ENCODE data around the gene CAPZA2. TPM values are rescaled to one million over a fixed set of nuclear protein-coding genes. Genes with fewer than 3 reads are reported as not detected.
A peak's percentile ranks its signal among the peaks of the same experiment; 100 is the strongest.

The CAPZA2 gene
- total RNA-seq, 1 donor from 2014 or later: 195 TPM

DNA sequence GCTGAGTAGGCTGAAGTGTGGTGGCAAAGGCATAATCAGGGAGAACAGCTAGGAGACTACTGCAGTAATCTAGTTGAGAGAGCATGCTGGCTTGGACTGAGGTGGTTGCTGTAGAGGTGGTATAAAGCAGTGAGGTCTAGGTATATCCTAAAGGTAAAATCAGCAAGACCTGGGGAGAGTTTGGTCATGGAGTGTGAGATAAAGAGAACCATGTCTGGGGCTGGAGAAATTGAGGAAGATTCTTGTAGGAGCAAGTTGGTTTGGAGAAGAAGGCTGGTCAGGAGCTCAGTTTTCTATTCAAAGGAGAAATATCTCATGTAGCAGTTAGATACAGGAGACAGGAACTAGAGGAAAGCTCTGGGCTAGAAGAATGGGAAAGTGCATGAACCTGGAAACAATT, 58.0 kb downstream of the CAPZA2 start:
- H3K4me1 Mint-ChIP-seq (ENCODE audit: unreplicated experiment): peaks cover 9% of the 10 kb centered on the region
- H3K9me3 Mint-ChIP-seq (ENCODE audit: unreplicated experiment): no peaks in the 10 kb centered on the region
- H3K36me3 Mint-ChIP-seq (ENCODE audit: low read depth, unreplicated experiment): peaks cover 17% of the 10 kb centered on the region
- peak overlapping the region; percentile 43 for H3K4me3 Mint-ChIP-seq (ENCODE audit: unreplicated experiment)
- no peak for DNase-seq (ENCODE audit: low spot score)
- TF ChIP-seq CTCF (IDR thresholded peaks at IDR 0.05; ENCODE audit: unreplicated experiment): no peak
- H3K27ac Mint-ChIP-seq (ENCODE audit: unreplicated experiment): peak overlapping the region; percentile 68
- H3K27me3 Mint-ChIP-seq (ENCODE audit: unreplicated experiment): peaks cover 7% of the 10 kb centered on the region

GRCh38 chr7:116922545-116922944, 60.2 kb downstream of the CAPZA2 start:
- Mint-ChIP-seq H3K4me3 (ENCODE audit: unreplicated experiment) (no peak overlapping the region), H3K27ac (ENCODE audit: unreplicated experiment) (no peak overlapping the region), H3K9me3 (ENCODE audit: unreplicated experiment) (no peaks in the 10 kb centered on the region), H3K36me3 (ENCODE audit: low read depth, unreplicated experiment) (peaks cover 15% of the 10 kb centered on the region), H3K4me1 (ENCODE audit: unreplicated experiment) (peaks cover 9% of the 10 kb centered on the region), H3K27me3 (ENCODE audit: unreplicated experiment) (peaks cover 7% of the 10 kb centered on the region)
- DNase-seq (ENCODE audit: low spot score): no peak
- no peak for TF ChIP-seq CTCF (IDR thresholded peaks at IDR 0.05; ENCODE audit: unreplicated experiment)

DNA sequence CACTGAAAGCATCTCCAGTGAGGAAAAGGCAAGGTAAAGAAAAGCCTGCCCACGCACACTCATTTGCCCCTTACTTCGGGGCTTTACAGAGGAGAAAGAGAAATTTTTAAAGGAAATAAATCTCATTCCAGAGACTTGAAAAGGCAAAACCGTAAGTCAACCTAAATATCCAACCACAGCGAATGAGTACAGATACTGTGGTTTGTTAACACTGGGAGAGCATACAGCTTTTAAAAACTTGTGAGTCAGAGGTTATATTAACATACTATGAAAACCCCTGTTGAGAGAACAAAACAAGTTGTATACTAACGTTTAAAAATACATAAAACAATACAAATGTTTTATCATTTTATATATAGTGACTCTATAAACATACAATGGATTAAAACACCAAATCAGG, 62.4 kb downstream of the CAPZA2 start:
- peaks cover 8% of the 10 kb centered on the region for H3K4me1 Mint-ChIP-seq (ENCODE audit: unreplicated experiment)
- H3K27me3 Mint-ChIP-seq (ENCODE audit: unreplicated experiment): peaks cover 11% of the 10 kb centered on the region
- no peak overlapping the region for H3K4me3 Mint-ChIP-seq (ENCODE audit: unreplicated experiment)
- no peaks in the 10 kb centered on the region for H3K9me3 Mint-ChIP-seq (ENCODE audit: unreplicated experiment)
- no peak overlapping the region for H3K27ac Mint-ChIP-seq (ENCODE audit: unreplicated experiment)
- DNase-seq (ENCODE audit: low spot score): no peak
- TF ChIP-seq CTCF (IDR thresholded peaks at IDR 0.05; ENCODE audit: unreplicated experiment): no peak
- peaks cover 8% of the 10 kb centered on the region for H3K36me3 Mint-ChIP-seq (ENCODE audit: low read depth, unreplicated experiment)

DNA sequence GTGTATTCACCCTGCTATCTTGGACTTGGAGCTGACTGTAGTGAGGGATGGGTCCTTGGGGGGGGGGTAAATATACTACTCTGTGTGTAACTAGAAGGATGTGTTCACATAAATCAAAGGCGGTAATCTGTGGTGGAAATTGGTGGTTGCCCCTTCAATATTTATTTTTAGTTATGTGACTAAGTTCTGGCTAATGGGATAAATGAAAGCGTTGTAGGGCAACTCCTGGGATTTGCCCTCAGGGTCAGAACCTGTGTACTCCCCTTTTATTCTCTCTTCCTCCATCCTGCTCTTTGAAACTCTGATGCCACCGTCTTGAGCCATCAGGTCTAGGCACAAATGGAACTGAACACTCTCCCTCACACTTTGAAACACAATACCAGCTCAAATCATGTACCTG, 66.6 kb downstream of the CAPZA2 start:
- H3K4me3 Mint-ChIP-seq (ENCODE audit: unreplicated experiment): no peak overlapping the region
- peaks cover 4% of the 10 kb centered on the region for H3K4me1 Mint-ChIP-seq (ENCODE audit: unreplicated experiment)
- H3K36me3 Mint-ChIP-seq (ENCODE audit: low read depth, unreplicated experiment): no peaks in the 10 kb centered on the region
- TF ChIP-seq CTCF (IDR thresholded peaks at IDR 0.05; ENCODE audit: unreplicated experiment): no peak
- no peak overlapping the region for H3K27ac Mint-ChIP-seq (ENCODE audit: unreplicated experiment)
- DNase-seq (ENCODE audit: low spot score): no peak
- H3K27me3 Mint-ChIP-seq (ENCODE audit: unreplicated experiment): peaks cover 8% of the 10 kb centered on the region
- no peaks in the 10 kb centered on the region for H3K9me3 Mint-ChIP-seq (ENCODE audit: unreplicated experiment)

DNA sequence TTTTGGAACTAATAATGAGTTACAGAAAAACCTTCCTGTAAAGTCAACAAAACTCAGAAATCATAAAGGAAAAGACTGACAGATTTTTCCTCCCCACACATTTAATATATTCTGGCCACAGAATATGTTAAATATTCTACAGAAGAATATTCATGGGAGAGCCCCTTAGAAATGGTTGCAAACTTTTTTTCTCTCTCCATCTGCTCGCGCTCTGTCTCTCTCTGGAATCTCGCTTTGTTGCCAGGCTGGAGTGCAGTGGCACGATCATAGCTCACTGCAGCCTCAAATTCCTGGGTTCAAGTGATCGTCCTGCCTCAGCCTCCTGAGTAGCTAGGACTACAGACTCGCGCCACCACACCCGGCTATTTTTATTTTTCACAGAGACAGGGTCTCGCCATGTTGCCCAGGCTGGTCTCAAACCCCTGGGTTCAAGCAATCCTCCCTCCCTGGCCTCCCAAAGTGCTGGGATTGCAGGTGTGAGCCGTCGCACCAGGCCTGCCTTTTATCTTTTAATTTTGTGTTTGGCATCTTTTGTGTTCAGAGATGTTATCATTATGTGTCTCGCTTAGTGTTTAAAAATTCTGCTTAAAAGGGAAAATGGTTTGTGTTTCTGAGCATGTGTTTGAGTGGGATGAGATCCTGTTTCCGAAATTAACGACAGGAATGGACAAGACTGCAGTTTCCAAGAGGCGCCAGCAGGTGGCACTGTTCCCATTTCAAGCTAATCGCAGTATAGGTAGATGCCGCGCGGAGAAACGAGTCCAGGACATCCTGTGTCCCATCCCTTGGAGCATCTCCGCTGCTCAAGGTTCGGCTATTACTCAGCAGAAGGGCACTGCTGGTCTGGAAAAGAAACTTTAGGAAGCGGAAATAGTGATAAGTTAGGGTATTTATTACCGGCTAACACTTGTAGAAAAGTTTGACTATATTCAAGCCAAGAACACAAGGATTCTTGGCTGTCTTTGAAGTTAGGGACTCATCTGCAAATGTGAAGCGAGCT, 67.8 kb downstream of the CAPZA2 start:
- H3K9me3 Mint-ChIP-seq (ENCODE audit: unreplicated experiment): no peaks in the 10 kb centered on the region
- TF ChIP-seq CTCF (IDR thresholded peaks at IDR 0.05; ENCODE audit: unreplicated experiment): peak; percentile 99
- peak overlapping the region; percentile 59 for H3K27ac Mint-ChIP-seq (ENCODE audit: unreplicated experiment)
- H3K4me1 Mint-ChIP-seq (ENCODE audit: unreplicated experiment): peaks cover 8% of the 10 kb centered on the region
- H3K4me3 Mint-ChIP-seq (ENCODE audit: unreplicated experiment): no peak overlapping the region
- peak; percentile 82 for DNase-seq (ENCODE audit: low spot score)
- peaks cover 8% of the 10 kb centered on the region for H3K27me3 Mint-ChIP-seq (ENCODE audit: unreplicated experiment)
- H3K36me3 Mint-ChIP-seq (ENCODE audit: low read depth, unreplicated experiment): no peaks in the 10 kb centered on the region
